ENCODE results near the gene LMCD1. TPM values are rescaled to one million over a fixed set of nuclear protein-coding genes. Genes with fewer than 3 reads are reported as not detected.

LMCD1 gene
- total and polyA plus RNA-seq, 2 of the 4 experiments (the other 2 are of a cell fraction) = 50.0 to 53.8 TPM

GRCh38 chr3:8589880-8590556, 88.4 kb downstream of the LMCD1 start:
- peak; percentile 42 for DNase-seq
- H3K79me1 ChIP-seq (ENCODE audit: low read depth in 1 of 2, low read length in 2 of 2) = no peaks in the 10 kb centered on the region
- ChIA-PET CTCF (no interaction called here), POLR2A (ENCODE audit: unreplicated experiment) (no interaction called here)
- no peak overlapping the region for H3K14ac ChIP-seq (replicated peaks; ENCODE audit: low read depth, low read length)
- no peak overlapping the region; the same call in 1 of the 2 replicates for H3K18ac ChIP-seq (ENCODE audit: low read depth, low read length)
- BruUV-seq (replicated peaks) = no TSS peak
- H3K36me3 ChIP-seq (ENCODE audit: control insufficient read depth, insufficient read depth, low read length) = no peaks in the 10 kb centered on the region
- H2AK9ac ChIP-seq (replicated peaks; ENCODE audit: low read depth, low read length, poor library complexity) = peak overlapping the region; percentile 21
- H2BK5ac ChIP-seq (ENCODE audit: low read depth, low read length, poor library complexity, severe bottlenecking) = no peak overlapping the region
- H2AK5ac ChIP-seq (ENCODE audit: low read depth, low read length) = no peak overlapping the region
- H3K56ac ChIP-seq (ENCODE audit: extremely low read depth, insufficient read depth, low read length) = no peak overlapping the region
- H2BK20ac ChIP-seq (ENCODE audit: low read depth, low read length) = no peak overlapping the region
- peaks cover 5% of the 10 kb centered on the region for H3K4me1 ChIP-seq (ENCODE audit: control insufficient read depth, insufficient read depth, low read length)
- no peak overlapping the region for H4K8ac ChIP-seq (ENCODE audit: low read depth in 2 of 2, low read length in 2 of 2)
- peak; percentile 60 for ATAC-seq (ENCODE audit: low read depth)
- TF ChIP-seq RAD21 (IDR thresholded peaks at IDR 0.05; ENCODE audit: low read length) = no peak
- no peak for TF ChIP-seq MAFK (IDR thresholded peaks at IDR 0.05; ENCODE audit: low read depth, low read length)
- TF ChIP-seq POLR2A (IDR thresholded peaks at IDR 0.05; ENCODE audit: low read depth, low read length) = no peak
- TF ChIP-seq CEBPB (IDR thresholded peaks at IDR 0.05; ENCODE audit: low read depth, low read length) = no peak
- no peak overlapping the region for H2BK120ac ChIP-seq (ENCODE audit: low read depth, low read length)
- no peaks in the 10 kb centered on the region for H3K9me3 ChIP-seq (ENCODE audit: control insufficient read depth, insufficient read depth, low read length)
- H3K4ac ChIP-seq (ENCODE audit: low read depth, low read length) = no peak overlapping the region
- H3K4me2 ChIP-seq (ENCODE audit: low read depth, low read length) = no peak overlapping the region
- no peak overlapping the region for H4K5ac ChIP-seq (ENCODE audit: low read depth, low read length)
- no peaks in the 10 kb centered on the region for H3K9me1 ChIP-seq (ENCODE audit: insufficient read depth, low read length)
- in situ Hi-C loops (cut with MboI; ENCODE audit: low sequenced_read_pairs) = no loop called here
- dilution Hi-C loops (cut with HindIII; ENCODE audit: low sequenced_read_pairs, unreplicated experiment) = no loop called here
- H4K91ac ChIP-seq (ENCODE audit: insufficient read depth, low read depth, low read length) = no peak overlapping the region
- H2BK15ac ChIP-seq (ENCODE audit: low read depth, low read length) = no peak overlapping the region
- intact Hi-C loops (cut with micrococcal nuclease) = no loop called here
- H3K4me3 ChIP-seq (ENCODE audit: insufficient read depth, low read depth, low read length) = no peak overlapping the region
- no peak overlapping the region for H3K23ac ChIP-seq (ENCODE audit: low read depth, low read length)
- H2AFZ ChIP-seq (replicated peaks; ENCODE audit: low read length, poor library complexity) = no peak overlapping the region
- no peak overlapping the region for H3K9ac ChIP-seq (ENCODE audit: low read depth, low read length)
- no peaks in the 10 kb centered on the region for H3K27me3 ChIP-seq (ENCODE audit: control insufficient read depth, insufficient read depth, low read length)
- no peaks in the 10 kb centered on the region for H4K20me1 ChIP-seq (ENCODE audit: insufficient read depth, low read length)
- no peak overlapping the region for H3K27ac ChIP-seq (ENCODE audit: insufficient read depth, low read length)
- WGBS, 2 experiments (ENCODE audit: extremely low coverage in 2 of 2, insufficient read length in 1 of 2) = no CpG with 5 or more reads among the region's 6 CpGs

Measured in IMR-90 (cell line).